Stimulated activated CD8-positive, alpha-beta memory T cell treated with anti-CD3 and anti-CD28 coated beads, Interleukin-4, amount 100 ng/mL, for 24 hours (primary cell): Measurements from ENCODE around the gene UBQLN3.

ENCODE experiments used
- DNase-seq: peaks from one replicate; pipeline ENCODE4 v3.0.0-alpha.2; 2020; ENCODE audit warnings: low read depth

UBQLN3 gene

DNA sequence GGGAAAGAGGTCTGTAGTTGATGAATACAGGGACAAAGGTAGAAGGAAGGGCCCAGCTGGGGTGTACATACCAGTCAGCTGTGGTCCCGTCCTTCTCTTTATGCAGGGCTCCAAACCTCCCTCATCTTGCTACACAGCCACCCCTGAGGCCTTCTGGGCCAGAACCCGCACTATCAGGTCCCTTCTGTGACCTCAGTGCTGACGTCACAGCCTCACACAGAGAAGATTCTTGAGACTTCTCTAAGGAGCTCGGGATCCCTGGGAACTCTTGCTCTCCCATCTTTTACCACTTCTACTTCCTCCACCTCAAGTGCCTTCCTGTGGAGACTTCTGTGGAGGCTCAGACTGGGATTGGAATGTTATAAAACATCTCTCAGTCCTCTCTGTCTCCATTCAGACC, at the start of gene UBQLN3:
Gene UBQLN3, minus strand, starts transcription at position 155 of the 400 bp plus-strand sequence. CDS start 399 bp downstream, outside the sequence.
- no peak for DNase-seq

GRCh38 chr11:5557751-5558150, 48.0 kb upstream of the UBQLN3 start:
- DNase-seq, result no peak

DNA sequence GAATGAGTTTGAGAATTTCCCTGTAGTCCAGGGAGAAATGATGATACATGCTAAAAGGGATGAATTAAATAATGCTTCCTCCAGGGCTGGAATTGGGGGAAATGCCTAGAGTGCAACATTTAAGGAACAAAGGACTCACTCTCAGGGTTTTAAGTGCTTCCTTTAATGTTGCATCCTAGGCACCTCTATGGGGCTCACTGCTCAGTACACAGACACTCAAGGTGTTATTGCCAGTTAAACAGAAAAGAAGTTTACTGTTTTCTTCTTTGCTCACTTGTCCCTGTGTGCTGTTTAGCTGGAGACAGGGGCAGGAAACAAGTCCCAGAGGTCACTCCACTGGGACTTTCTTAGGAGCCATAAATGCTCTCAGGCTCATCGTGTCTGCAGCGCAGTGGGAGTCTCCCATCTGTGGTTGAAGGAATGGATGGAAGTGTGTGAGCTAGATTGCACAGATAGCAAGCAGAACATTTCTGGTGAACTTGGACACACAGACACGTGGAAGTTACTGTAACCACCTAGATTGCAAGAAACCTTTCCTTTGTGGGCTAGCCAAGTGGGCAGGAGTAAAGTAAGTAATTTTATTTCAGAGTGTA, 46.9 kb upstream of the UBQLN3 start:
- DNase-seq, result no peak

DNA sequence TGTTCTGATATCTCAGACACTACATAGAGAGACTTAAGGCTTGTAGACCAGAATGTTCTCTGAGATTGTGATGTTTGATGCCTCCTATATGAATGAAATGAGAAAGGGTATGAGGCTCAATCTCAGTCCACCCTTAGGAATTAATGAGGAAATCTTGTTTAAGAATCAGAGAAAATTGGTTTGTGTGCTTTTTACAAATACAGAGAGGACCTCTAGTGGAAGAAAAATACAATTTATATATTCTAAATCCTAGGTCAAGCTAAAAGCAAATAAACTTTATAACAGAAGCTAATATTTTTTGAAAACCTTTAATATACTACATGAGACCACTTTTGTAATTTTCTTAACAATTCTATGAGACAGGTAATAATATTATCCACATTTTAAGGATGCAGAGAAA, 43.6 kb upstream of the UBQLN3 start:
- DNase-seq, result no peak

GRCh38 chr11:5550440-5551095, 40.8 kb upstream of the UBQLN3 start:
- no peak for DNase-seq

- DNase-seq, result no peak
Measured at GRCh38 chr11:5548440-5548839, 38.7 kb upstream of the UBQLN3 start, which contains the start of gene OR52H1. OR52H1 (minus strand) TSS chr11:5548540; CDS start chr11:5545505, 3,035 bp downstream.

DNA sequence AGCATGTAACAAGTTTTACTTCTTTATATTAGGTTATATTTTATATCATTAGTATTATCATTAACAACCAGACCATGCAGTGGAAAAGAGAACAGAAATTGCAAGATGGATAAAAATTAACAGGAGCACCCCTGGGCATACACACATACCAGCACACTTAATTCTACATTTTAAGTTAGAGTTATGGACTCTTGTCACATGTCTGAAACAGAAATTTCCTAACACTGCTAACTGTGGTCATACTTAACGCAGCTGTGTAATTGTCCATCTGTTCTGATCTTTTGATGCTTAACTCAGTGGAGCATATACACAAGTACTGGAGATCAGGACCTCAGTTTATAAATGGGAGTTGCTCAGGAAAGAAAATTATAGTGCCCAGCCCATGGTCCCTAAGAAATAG, 38.2 kb upstream of the UBQLN3 start:
- no peak for DNase-seq

DNA sequence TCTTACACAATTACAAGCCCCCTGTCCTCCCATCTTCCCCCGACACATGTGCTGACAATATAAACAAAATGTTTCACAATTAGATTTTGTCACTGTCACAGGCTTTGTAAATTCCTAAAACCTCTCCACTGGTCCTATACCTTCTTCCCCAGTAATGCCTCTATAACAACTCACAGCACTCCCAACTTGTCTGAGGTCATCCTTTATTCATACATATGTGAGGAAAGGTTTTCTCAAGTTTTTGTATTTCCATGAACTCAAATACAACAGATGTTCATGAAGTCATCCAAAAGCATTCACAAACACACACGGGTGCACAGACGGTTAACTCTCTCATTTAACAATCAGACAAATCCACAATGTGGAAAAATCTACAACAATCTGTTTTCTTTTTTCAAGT, 36.7 kb upstream of the UBQLN3 start:
- no peak for DNase-seq

DNA sequence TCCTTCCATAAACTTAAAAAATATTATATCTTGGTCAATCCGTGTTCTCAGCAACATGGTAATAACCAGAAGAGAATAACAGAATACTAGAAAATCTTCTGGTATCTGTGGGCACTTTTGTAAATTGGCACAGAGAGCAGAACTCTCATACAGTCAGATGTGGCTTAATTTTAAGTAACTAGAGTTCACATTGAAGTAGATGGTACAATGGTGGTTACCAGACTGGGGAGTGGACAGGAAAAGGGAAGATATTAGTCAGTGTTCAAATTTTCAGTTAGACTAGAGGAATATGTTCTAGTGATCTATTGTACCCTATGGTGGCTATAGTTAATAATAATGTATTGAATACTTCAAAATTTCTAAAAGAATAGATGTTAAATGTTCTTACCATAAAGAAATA, 31.7 kb upstream of the UBQLN3 start:
- no peak for DNase-seq

GRCh38 chr11:5536482-5536881, 26.7 kb upstream of the UBQLN3 start:
- no peak for DNase-seq

DNA sequence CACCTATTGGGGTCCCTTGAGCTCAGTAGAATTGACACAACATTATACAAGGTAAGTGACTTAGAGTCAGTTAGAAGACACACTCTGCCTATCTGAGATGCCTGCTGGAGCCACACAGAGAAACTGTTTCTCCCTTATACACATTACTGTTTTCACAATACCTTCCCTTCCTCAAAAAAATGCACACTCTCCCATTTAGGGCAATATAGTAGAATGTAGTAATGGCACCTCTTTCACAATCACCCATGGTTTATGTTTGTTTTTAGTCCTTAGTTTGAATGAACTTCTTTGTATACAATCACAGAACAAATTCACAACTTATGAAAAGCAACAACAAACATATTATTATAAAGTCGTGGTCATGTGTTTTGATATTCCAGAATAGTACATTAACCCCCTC, 24.3 kb upstream of the UBQLN3 start:
- DNase-seq, result no peak

DNA sequence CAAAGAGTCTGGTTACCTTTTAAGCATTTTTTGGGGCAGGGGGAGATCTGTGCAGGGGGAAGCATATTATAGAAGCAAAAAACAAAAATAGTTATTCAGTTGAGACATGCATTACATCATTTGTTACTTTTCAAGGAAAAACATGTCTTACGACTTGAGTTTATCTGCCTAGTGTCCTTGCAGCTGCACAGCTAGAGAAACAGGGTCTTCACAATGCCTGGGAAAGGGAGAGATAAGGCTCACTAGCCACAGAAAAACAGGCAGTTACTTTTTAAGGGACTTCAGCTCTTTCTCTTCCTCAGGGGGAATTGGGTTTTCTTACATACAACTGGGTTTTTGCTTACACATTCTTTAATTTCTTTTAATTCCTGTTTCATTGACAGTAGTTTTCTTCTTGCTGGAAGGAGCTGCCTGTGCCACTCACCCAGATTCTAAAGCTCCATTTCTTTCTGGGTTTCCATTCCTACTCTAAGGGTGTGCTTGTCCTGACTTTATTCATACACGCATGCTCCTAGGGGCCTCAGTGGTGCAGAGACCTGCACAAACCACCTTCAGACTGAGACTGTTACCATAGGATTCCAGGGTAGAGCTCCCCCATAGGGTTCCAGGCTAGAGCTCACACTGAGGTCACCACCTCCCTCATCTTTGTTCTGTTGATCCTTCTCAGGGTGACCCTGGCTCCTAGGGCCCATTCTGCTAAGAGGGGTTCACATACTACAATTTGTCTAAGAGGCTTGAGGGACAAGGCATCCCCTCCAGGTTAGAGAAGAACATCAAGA, 21.5 kb upstream of the UBQLN3 start:
- DNase-seq, result no peak

- DNase-seq, result no peak
Measured at GRCh38 chr11:5528495-5528894, 18.7 kb upstream of the UBQLN3 start.

GRCh38 chr11:5527716-5528115, 18.0 kb upstream of the UBQLN3 start:
- DNase-seq, result no peak

DNA sequence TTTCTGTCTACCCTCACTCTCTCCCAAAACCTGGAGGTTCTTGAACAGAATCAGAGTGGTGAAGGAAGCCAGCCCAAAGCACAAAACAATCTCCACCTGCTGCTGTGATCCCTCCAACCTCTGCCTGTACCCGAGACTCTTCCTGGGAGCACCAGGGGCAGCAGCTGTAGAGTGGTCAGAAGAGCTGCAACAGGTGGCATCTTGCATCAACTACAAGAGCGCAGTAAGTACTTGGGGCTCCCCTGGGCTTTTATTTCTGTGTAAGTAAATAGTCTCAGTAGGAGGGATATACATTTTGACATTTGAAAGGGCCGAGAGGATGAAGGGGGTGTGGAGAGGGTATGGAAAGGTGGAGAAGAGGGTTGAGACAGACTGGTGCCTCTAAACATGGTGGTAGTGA, 15.0 kb upstream of the UBQLN3 start:
- DNase-seq, result no peak

GRCh38 chr11:5522308-5522707, 12.6 kb upstream of the UBQLN3 start:
- DNase-seq, result no peak

GRCh38 chr11:5521540-5521939, 11.8 kb upstream of the UBQLN3 start:
- no peak for DNase-seq

DNA sequence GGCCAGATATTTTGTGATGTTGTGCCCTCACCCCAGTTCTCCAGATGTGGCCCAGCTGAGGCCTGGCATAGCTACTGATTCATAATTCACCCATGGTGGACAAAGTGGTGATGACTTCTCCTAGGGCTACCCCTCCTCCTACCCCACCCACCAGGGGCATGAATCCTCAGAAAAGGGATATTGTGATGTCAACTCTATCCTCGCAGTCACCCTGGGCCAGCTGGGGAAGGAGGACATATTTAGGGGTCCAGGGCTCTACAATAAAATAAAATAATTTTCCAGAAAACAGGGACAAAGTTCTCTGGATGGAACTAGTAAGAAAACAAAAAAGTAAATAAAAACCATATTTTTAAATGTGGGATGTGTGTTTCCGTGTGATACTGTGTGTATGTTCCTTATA, 6.8 kb upstream of the UBQLN3 start, which contains the start of gene UBQLNL:
Gene UBQLNL, minus strand, starts transcription at position 101 of the 400 bp plus-strand sequence. CDS start 258 bp downstream, outside the sequence.
- DNase-seq, result no peak

DNA sequence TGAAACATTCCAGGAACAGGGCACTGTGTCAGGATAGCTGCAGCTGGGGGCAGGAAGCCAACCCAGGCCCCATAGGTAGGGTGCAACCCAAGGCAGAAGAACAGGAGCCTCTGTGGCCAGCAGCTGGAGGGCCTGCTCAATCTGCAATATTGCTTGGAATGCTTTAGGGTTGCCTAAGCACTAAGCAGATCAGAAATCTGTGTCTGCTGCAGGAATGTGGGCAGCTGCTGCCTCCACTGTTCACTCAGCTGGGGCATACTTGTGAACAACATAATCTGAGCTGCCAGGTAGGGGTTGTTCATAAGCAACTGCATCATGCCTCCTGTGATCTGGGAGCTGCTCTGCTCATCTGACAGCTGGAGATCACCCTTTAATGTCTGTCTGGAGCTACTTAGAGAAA, 5.1 kb upstream of the UBQLN3 start:
- DNase-seq, result no peak

DNA sequence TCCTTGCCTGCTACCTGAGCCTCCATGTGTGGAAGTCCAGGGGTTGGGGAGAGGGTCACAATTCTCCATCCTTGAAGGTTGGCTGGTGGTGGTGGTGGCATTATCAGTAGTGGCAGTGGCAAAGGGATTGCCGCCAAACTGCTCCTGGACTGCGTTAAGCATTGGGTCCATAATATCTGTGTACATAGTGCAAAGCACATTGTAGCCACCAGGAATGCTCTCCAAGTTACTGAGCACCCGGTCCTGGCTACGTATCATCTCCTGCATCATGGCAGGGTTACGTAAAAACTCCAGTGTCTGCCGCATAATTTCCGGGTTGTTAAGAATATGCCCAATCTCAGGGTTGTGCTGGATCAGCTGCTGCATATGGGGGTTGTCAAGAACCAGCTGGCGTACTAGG, 1.2 kb downstream of the UBQLN3 start:
- no peak for DNase-seq

GRCh38 chr11:5507933-5508305, 1.8 kb downstream of the UBQLN3 start:
- DNase-seq, result no peak

DNA sequence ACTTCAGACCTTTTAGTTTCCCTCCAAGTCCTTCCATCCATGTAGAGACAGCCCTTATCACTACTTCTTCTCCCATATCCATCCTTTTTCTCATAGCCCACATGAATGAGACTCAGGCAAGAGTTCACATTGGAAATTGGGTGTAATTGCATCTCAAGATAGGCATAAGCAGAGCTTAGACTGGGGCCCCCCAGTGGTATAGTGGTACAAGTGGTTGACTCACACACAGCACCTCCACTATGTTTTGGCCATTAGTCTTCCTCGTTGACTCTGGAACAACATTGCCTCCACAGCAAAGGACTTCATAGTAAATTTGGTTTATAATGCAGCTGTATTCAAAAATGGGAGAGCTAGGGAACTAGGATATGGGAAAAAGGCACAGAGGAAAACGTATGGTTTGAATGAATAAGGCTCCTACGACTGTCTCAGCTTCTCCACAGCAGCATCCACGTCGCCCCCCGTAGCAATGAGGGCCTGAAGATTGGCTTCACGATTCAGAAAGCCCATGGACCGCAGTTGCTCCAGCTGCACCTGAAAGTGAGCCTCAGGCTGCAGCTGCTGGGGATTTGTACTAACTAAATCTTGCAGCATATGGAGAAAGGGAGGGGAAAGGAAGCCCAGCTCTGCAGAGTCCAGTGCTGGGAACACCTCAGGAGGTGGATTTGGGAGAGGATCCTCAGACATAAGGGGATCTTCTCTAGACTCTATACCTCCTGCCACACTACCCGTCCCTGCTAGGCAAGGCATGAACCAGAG, 2.4 kb downstream of the UBQLN3 start:
- DNase-seq, result no peak
